ENCODE results near the gene DNA2. TPM values are rescaled to one million over a fixed set of nuclear protein-coding genes. Genes with fewer than 3 reads are reported as not detected.
"Not testable (repeated sequence)": the region's sequence is repeated elsewhere in the genome, so short reads cannot be mapped to it uniquely, and the experiment has no call there.

The DNA2 gene
- 4.6 and 6.2 TPM in 2 replicates for total RNA-seq

- DNase-seq (ENCODE audit: extremely low read depth, low read depth, low spot score): no peak
Observed at GRCh38 chr10:68471586-68472408, at the start of gene DNA2. DNA2 (minus strand) TSS chr10:68471973; CDS start chr10:68471864, 109 bp downstream.

GRCh38 chr10:68518609-68519008 is 46.8 kb upstream of the DNA2 start:
- DNase-seq (ENCODE audit: extremely low read depth, low read depth, low spot score): not testable (repeated sequence)

- DNase-seq (ENCODE audit: extremely low read depth, low read depth, low spot score): no peak
Observed at GRCh38 chr10:68517188-68517587, 45.4 kb upstream of the DNA2 start.

GRCh38 chr10:68516766-68517165 is 45.0 kb upstream of the DNA2 start:
- DNase-seq (ENCODE audit: extremely low read depth, low read depth, low spot score): no peak

DNA sequence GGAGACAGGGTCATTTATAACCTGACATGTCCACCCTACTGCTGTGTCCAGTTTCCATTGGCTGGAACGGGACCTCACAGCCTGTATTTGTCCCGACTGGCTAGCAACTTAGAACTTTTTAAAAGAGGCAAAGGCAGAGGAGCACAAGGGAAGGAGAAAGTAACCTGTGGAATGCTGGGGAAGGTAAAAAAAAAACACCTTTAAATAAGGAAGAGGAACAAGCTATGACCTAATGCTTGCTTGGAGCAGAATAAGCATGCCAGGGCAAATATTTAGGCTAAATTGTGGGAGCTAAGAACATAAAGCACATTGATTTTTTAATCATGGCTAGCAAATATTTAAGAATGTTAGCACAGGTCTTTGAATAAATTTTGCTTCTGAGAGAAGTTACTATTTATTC is 44.4 kb upstream of the DNA2 start:
- DNase-seq (ENCODE audit: extremely low read depth, low read depth, low spot score): not testable (repeated sequence)

DNA sequence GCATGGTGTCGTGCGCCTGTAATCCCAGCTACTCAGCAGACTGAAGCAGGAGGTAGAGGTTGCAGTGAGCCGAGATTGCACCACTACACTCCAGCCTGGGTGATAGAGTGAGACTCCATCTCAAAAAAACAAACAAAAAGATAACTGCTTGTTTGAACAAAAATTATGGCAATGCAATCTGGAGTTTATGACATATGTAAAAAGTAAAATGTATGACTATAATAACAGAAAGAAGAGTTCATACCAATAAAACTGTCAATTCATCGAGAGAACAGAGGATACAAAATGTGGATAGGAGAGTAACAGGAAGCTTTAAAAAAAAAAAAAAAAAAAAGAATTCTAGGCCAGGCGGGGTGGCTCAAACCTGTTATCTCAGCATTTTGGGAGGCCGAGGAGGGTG is 36.3 kb upstream of the DNA2 start:
- DNase-seq (ENCODE audit: extremely low read depth, low read depth, low spot score): no peak

DNA sequence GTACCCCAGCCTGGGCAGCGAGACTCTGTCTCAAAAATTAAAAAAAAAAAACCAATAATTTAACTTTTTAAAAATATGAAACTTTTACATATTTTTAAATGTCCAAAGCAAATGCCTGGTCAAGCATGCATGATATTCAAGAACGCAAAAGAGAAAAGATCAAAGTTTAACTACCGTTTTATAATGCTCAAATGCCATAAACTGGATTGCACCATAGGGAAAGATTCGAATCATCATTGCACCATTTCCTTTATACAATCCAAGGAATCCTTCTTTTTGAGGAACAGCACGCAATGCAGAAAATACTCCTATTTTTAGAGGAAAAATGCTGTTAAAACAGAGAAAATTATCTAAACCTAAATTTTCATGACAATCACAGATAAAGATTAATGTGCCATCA is 34.6 kb upstream of the DNA2 start:
- no peak for DNase-seq (ENCODE audit: extremely low read depth, low read depth, low spot score)

DNA sequence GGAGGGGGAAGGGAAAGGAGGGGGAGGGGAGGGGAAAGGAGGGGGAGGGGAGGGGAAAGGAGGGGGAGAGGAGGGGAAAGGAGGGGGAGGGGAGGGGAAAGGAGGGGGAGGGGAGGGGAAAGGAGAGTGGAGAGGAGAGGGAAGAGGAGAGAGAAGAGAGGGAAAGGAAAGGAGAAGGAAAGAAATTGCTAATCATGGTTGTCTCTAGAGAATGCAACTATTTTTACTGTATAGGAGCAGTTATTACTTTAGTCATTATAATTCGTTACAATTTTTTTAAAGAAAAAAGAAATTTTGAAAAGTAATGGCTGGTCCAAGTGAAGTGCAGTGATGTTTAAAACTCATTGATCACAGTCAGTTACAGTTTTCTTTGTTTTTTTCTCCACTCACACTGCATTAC is 31.1 kb upstream of the DNA2 start:
- DNase-seq (ENCODE audit: extremely low read depth, low read depth, low spot score): no peak

- no peak for DNase-seq (ENCODE audit: extremely low read depth, low read depth, low spot score)
Observed at GRCh38 chr10:68501691-68502090, 29.9 kb upstream of the DNA2 start.

DNA sequence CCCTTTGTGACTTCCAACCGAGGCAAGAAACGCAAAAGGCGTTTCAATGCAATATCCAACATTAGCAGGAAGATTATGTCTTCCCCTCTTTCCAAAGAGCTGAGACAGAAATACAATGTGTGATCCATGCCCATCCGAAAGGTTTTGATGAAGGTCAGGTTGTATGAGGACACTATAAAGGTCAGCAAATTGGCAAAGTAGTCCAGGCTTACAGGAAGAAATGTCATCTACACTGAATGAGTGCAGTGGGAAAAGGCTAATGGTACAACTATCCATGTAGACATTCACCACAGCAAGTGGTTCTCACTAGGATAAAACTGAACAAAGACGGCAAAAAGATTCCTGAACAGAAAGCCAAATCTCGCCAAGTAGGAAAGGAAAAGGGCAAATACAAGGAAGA is 27.8 kb upstream of the DNA2 start:
- no peak for DNase-seq (ENCODE audit: extremely low read depth, low read depth, low spot score)

DNA sequence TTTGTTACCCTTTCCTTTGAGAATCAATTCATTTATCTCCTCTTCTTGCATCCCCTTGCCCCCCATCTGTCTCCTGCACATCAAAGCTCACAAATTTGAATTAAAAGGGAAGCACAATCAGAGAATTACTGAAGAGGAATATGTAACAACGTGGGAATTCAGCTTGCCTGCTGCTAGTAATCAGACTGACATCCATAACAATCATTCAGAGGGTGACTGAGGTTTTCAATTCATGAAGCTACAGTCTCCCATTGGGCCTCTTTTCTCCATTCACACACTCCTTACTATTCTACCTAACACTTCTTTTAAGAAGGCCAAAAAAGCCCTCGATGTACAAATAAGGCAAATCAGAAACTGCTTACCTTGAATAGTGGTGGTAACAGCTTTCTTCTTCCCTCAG is 24.3 kb upstream of the DNA2 start:
- no peak for DNase-seq (ENCODE audit: extremely low read depth, low read depth, low spot score)

- DNase-seq (ENCODE audit: extremely low read depth, low read depth, low spot score): no peak
Observed at GRCh38 chr10:68492118-68492517, 20.3 kb upstream of the DNA2 start.

- no peak for DNase-seq (ENCODE audit: extremely low read depth, low read depth, low spot score)
Observed at GRCh38 chr10:68489919-68490318, 18.1 kb upstream of the DNA2 start.

GRCh38 chr10:68474021-68474420 is 2.2 kb upstream of the DNA2 start:
- no peak for DNase-seq (ENCODE audit: extremely low read depth, low read depth, low spot score)

DNA sequence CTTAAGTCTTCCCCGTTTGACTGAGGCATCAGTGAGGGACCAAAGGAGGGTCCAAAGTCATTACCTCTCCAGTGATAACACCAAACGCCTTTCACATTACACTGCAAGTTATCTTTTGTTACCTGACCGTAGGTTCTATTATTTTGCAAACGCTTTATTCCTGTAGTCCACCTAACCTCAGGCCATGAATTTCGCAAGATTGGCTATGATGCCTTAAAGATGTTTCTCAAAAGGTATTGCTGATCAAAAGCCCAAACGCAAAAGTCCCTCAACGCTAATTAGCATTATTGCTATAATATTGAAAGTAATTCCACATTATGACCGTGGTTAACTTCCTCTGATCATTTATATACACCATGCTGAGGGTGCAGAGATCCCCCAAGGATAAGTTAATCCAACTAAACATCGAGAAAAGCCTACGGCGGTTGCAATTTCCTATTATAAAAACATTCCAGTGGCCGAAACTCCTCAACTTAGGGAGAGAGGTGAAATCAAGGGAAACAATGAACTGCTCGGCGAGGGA is 649 bp downstream of the DNA2 start:
- no peak for DNase-seq (ENCODE audit: extremely low read depth, low read depth, low spot score)

DNA sequence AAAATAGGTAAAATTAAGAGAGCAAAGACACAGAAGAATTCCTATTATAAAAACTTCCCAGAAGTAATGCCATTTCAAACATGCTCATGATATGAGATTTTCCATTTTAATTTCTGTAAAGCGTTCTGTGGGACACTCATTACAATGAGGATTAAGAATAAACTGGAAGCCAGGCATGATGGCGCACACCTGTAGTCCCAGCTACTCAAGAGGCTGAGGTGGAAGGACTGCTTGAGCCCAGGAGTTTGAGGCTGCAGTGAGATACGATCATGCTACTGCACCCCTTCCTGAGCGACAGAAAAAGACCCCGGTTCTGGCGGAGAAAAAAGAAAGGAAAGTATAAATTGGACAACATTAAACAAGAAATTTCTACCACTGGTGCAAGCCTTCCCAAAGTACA is 1.5 kb downstream of the DNA2 start:
- DNase-seq (ENCODE audit: extremely low read depth, low read depth, low spot score): no peak

GRCh38 chr10:68469838-68470237 is 1.9 kb downstream of the DNA2 start:
- no peak for DNase-seq (ENCODE audit: extremely low read depth, low read depth, low spot score)

GRCh38 chr10:68464729-68465128 is 7.0 kb downstream of the DNA2 start:
- not testable (repeated sequence) for DNase-seq (ENCODE audit: extremely low read depth, low read depth, low spot score)

GRCh38 chr10:68463365-68464093 is 8.2 kb downstream of the DNA2 start:
- DNase-seq (ENCODE audit: extremely low read depth, low read depth, low spot score): no peak

GRCh38 chr10:68462536-68462935 is 9.2 kb downstream of the DNA2 start:
- no peak for DNase-seq (ENCODE audit: extremely low read depth, low read depth, low spot score)

- no peak for DNase-seq (ENCODE audit: extremely low read depth, low read depth, low spot score)
Observed at GRCh38 chr10:68461032-68461431, 10.7 kb downstream of the DNA2 start.

- not testable (repeated sequence) for DNase-seq (ENCODE audit: extremely low read depth, low read depth, low spot score)
Observed at GRCh38 chr10:68449698-68450097, 22.1 kb downstream of the DNA2 start.
